ENCODE results near the gene SH3BGR.

Gene SH3BGR

DNA sequence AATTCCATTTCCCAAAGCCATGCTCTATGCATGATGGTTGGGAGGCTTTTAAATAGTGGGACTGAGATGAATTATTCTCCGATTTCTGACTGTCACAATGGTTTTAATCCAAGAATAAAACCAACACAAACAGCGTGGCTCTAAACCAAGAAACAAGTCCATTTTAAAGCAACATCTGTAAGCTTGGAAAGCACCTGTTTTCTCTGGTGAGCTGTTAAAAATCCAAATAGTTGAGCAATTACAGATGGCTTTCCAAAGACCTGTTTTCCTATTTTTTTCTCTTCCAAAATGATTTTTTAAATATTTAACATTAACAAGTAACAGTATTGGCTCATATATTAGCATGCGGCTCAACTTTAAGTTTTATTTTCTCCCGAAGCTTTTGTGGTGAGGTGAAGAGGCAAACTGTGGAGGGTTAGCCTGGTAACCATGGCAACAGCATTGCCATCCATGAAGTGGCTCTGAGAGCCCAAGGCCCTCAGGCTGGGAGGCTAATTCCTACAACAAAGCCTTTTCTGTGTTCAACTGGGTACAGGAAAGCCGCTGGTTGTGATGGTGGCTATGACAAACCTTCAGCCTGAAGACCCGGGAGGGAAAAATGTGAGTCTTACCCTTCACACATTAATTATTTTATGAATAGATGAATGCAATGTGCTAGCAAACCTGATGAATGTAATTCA is 104.3 kb downstream of the SH3BGR start:
- DNase-seq: no peak

DNA sequence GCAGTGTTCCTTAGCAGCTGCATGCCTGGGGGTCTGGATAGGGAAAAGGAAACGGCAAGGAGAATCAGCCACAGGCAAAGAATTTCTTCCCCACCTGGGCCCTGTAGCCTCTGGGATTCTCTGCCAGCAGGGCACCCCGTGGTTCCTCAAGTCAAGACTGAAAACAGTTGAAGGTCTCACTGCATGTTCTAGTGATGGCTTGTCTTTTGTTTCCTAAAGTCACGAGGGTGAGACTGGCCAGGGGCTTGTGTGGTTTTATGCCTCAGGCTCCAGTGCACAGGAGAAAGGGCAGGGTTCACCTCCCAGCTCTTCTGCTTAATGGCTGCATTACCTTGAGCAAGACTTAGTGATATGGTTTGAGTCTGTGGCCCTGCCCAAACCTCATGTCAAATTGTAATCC is 107.7 kb downstream of the SH3BGR start:
- DNase-seq: no peak

- DNase-seq: no peak
Measured at GRCh38 chr21:39561140-39561539, 109.4 kb downstream of the SH3BGR start.

DNA sequence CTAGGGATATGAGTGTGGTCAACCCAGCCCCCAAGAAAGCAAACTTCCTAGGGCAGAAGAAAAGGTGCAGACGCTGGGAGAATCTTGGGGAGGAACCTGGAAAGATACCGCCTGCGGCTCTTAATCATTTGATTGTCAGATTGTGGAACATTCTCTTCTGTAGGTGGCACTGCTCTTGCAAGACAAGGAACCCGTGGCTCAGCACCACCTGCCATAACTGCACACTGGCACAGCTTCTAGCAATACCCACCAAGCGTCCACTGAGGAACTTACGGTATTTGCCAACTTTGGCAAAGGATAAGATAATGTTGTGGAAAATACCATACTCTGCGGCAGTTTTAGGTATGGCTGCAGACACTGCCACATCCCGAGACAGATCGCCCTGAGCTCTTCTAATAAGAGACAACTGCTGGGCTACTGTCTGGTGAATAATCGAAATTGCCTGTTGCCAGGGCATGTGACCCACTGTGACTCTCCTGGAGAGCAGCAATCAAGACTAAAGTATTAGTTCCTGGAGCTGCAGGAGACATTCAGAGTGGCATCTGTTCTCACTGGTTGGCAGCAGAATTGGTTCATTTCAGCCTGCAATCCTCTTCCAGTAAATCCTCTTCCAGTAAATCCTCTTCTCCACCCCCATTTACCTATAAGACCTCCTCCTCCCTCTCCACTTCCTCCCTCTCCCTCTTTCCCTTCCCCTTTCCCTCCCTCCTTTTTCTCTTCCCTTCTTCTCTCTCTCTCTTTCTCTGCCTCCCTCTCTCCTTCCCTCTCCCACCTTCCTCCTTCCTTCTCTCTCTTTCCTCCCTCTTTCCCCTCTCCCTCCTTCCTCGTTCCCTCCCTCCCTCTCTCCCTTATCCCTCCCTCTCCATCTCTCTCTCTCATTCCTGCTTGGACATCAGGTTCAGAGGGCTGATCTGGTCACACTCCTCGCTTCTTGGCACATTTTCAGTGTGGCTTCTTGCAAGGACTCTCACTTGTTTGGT is 111.3 kb downstream of the SH3BGR start:
- no peak for DNase-seq

GRCh38 chr21:39564200-39564599 is 112.4 kb downstream of the SH3BGR start:
- DNase-seq: peak; percentile 55
